ENCODE results near the gene KIAA0319L.
"Not testable (repeated sequence)": the region's sequence is repeated elsewhere in the genome, so short reads cannot be mapped to it uniquely, and the experiment has no call there.

Gene KIAA0319L

GRCh38 chr1:35486858-35487408, 70.3 kb downstream of the KIAA0319L start:
- DNase-seq (ENCODE audit: low spot score): no peak

DNA sequence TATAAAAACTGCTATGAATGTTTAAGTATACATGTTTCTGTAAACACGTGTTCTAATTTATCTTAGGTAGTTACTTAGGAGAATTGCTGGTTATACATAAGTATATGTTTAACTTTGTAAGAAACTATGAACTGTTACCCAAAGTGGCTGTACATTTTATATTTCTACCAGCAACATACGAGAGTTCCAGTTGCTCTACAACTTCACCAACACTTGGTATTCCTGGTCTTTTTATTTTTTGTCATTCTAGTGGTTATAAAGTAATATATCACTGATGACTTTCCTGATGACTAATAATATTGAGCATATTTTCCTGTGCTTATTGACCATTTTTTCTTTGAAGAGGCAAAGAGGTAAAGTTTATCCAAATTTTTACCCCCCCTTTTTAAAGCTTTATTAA, 76.0 kb downstream of the KIAA0319L start:
- DNase-seq (ENCODE audit: low spot score): no peak

GRCh38 chr1:35477870-35478269, 79.3 kb downstream of the KIAA0319L start:
- DNase-seq (ENCODE audit: low spot score): no peak

DNA sequence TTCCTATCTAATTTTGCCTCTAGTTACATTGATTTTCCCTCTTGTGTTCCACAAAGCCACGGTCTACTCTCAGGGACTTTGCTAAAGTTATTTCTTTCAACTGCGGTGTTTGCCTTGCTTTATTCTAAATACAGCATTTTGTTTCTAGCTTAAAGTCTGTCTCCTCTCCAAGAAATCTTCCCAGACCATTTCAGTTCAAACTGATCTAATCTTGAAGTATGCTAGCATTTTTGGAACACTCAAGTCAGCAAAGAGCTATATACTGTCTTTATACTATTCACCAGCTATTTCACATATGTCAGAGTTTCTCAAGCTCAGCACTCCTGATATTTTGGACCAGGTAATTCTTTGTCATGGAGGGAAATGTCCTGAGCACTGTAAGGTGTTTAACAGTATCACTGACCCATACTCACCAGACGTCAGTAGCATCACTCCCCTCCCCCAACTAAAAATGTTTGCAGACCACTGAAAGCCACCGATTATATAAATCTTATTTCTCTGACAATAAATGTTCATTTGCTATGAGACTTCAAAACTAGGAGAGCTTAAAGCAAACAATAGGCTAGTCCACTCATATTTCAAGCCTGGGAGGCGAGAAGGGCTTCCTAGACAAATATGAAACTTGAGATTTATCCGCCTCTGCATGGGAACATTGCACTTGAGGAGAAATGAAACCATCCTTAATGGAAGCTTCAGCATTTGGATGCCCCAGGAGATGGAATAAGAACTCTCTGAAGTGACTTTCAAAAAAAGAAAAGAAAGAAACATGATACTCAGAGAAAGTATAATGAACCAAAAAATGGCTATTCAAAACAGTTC, 81.1 kb downstream of the KIAA0319L start:
- no peak for DNase-seq (ENCODE audit: low spot score)

DNA sequence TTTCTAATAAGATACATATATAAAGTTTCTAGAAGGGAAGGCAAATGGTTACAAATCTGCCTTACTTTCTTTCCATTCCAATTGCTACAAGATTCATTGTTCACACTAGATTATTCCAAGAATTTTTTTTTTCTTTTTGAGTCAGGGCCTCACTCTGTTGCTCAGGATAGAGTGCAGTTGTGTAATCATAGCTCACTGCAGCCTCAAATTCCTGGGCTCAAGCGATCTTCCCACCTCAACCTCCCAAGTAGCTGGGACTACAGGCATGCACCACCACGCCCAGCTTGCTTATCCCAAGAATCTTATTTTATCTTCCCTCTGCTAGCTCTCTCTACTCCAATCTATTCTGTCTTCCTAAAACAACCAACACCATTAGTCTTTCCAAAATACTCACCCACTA, 81.8 kb downstream of the KIAA0319L start:
- no peak for DNase-seq (ENCODE audit: low spot score)

DNA sequence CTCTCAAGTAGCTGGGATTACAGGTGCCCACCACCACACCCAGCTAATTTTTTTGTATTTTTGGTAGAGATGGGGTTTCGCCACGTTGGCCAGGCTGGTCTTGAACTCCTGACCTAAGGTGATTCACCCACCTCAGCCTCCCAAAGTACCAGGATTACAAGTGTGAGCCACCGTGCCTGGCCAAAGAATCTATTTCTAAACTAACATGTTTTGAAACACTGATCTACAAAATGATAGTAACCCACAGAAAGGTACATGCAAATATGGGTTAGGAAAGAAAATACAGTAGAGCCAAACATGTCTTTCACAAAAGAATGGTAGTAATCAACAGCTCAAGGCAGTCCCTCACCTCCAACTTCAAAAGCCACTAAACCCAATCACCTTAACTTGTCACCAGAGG, 84.0 kb downstream of the KIAA0319L start:
- not testable (repeated sequence) for DNase-seq (ENCODE audit: low spot score)

DNA sequence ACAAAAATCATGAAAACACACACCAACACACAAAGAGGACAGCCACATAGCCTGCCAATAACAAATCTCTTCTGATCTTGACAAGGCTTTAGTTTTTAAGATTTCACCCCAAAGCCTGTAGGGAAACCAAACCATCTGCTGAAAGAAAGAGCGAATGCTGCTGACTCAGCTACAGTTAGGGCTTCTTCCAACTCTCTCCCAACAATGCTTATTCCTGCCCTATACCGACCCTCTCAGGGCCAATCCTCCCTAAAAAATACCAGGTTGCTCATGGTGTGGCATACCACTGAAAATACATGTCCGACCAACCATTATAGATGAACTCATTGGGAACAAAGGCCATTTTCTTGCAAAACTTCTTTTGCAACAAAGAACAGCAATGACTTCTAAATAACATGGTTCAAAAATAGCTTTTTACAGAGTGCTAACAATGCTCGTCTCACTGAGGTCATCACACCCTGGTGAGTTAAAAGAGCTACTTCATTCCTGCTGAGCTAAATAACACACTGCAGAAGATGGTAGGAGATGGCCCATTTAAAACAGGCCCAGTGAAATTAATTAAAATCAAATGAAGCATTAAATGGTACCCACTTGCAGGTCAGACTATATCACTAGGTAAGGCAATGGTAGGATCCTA, 86.1 kb downstream of the KIAA0319L start:
- DNase-seq (ENCODE audit: low spot score): no peak

GRCh38 chr1:35466120-35466519, 91.1 kb downstream of the KIAA0319L start:
- DNase-seq (ENCODE audit: low spot score): no peak

DNA sequence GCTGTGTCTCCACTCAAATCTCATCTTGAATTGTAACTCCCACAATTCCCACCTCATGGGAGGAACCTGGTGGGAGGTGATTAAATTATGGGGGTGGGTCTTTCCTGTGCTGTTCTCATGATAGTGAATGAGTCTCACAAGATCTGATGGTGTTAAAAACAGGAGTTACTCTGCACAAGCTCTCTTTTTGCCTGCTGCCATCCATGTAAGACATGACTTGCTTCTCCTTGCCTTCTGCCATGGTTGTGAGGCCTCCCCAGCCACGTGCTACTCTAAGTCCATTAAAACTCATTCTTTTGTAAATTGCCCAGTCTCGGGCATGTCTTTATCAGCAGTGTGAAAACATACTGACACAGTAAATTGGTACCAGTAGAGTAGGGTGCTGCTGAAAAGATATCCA, 93.5 kb downstream of the KIAA0319L start:
- not testable (repeated sequence) for DNase-seq (ENCODE audit: low spot score)

- no peak for DNase-seq (ENCODE audit: low spot score)
These were observed 94.0 kb downstream of the KIAA0319L start for GRCh38 chr1:35463232-35463631.

DNA sequence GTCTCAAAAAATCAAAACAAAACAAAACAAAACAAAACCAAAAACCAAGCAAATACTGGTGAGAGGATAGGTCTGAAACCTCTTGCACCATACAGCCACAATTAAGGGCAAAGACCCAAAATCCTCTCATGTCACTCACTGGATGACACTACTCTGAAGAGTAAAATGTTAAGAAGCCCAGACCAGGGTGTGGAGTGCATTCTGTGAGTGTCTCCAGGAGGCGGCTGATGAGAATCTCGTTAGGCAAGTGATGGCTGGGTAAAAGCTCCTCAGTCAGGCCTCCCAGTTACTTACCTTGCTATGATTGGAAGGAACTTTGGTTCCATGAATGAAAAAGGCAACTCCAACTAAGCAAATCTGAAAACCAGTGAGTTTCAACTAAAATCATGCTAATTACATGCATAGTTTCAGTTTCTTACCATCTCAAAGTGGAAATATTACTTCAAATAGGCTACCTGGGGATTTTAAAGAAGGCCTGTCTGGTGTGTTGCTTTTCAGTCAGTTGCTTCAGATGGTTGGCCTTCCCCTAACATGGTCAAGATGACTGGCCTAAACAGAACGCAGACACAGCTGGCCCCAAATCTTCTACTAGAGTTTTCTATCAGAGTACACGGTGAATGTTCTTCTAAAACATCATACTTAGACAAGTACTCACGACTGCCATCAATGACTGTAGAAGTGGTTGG, 95.1 kb downstream of the KIAA0319L start:
- no peak for DNase-seq (ENCODE audit: low spot score)

DNA sequence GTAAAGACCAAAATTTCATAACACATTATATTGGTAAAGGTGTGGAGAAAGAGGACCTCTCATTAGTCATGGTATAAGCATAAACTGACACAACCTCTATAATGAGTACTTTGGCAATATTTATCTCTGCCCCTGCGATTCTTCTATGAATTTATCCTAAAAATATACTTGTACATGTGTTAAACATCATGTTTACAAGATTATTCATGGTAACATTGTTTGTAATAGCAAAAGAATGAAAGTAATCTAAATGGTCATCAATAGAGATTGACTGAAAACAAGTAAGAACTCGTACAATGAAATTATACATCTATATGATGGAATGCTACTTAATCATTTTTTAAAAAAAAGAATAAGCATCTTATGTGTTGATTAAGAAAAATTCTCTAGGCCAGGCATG, 96.4 kb downstream of the KIAA0319L start:
- DNase-seq (ENCODE audit: low spot score): no peak

GRCh38 chr1:35454616-35455015, 102.6 kb downstream of the KIAA0319L start:
- no peak for DNase-seq (ENCODE audit: low spot score)

DNA sequence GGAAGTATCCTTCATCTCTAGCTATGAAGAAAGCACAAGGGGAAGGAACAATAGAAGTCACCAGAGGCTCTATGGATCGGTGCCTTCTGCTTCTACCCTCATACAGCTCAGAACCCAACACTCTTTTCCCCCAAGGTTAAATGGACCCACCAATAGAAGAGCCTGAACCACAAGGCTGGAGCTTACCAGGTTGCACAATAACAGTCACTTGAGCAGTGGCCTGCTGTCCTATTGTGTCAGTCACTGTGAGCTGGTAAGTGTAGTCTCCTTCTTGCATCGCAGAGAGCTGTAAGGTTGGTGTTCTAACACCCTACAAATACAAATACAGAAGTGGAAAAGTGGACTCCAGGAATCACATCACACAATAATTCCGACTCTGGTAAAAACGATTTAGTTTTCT, 103.0 kb downstream of the KIAA0319L start:
- no peak for DNase-seq (ENCODE audit: low spot score)

- no peak for DNase-seq (ENCODE audit: low spot score)
These were observed 104.2 kb downstream of the KIAA0319L start for GRCh38 chr1:35453031-35453430.

DNA sequence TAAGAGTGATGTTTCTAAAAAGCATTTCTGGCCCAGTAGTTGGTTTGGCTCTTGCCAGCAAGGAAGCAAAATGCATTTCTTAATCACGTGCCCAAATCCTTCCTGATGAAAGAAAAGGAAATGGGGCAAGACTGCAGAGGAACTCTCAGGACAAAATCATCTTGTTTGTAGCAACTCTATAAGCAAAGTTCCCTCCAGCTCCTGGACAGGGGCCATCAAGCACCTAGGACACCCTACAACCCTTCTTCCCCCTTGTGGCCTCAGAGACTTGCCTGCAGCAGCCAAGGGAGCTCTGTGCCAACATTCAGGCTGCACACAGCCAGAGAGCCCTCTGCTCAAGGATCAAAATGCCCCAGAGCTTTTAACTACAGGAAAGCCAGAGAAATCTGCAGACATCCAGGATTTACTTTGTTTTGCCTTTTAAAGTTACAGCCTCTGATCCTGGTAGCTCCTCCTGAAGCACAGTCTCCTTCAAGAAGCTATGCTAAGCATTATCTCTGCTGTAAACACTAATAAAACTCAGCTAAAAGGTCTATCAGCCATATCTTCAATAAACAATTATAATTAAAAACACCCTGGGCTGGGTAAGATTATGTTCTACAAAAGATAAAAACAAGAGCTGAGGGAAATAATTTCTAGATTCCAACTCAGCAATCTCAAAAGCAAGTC, 105.0 kb downstream of the KIAA0319L start:
- DNase-seq (ENCODE audit: low spot score): no peak

- peak; percentile 27 for DNase-seq (ENCODE audit: low spot score)
These were observed 106.1 kb downstream of the KIAA0319L start for GRCh38 chr1:35451125-35451528.

GRCh38 chr1:35449334-35450008, 107.7 kb downstream of the KIAA0319L start:
- DNase-seq (ENCODE audit: low spot score): no peak

DNA sequence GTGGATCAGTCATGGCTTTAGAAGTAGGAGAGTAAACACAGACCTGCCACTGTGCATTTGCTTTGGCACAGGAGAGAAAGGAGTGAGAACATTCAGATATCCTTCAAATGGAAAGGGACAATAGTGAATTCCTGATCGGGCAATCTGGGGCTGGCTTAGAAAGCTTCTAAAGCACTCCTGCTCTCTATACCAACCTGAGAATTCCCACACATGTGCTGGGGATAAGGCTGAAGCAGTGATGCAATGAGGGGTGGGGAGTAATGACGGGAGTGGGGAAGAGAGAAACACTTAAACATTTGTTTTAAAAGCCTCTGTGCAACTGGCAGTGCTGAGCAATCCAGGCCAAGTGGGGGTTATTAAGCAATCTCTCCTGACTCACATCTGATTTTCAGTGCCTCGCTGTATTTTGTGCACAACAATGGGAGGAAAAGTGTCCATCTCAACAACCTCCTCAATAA, 108.8 kb downstream of the KIAA0319L start:
- no peak for DNase-seq (ENCODE audit: low spot score)

GRCh38 chr1:35447278-35447677, 109.9 kb downstream of the KIAA0319L start:
- DNase-seq (ENCODE audit: low spot score): no peak

GRCh38 chr1:35444519-35444774, 112.8 kb downstream of the KIAA0319L start:
- no peak for DNase-seq (ENCODE audit: low spot score)

All from SW480 (cell line).